LNCAP (cell line): ENCODE data around the gene CATSPER1.

Experiments used
- CTCF ChIP-seq: fragments of 450-650 bp; IDR thresholded peaks from 2 replicates; pipeline ENCODE4 v1.5.1; 2017; ENCODE audit warnings: mild to moderate bottlenecking

CATSPER1 gene

GRCh38 chr11:66001942-66002647 is 24.2 kb downstream of the CATSPER1 start, which contains the start of the genes BANF1 and EIF1AD:
BANF1 (plus strand) TSS chr11:66002503; CDS start chr11:66003251, 748 bp downstream.
EIF1AD (minus strand) TSS chr11:66002157; CDS start chr11:66000389, 1,768 bp downstream.
- no peak for TF ChIP-seq CTCF

- no peak for TF ChIP-seq CTCF
These were observed 29.0 kb downstream of the CATSPER1 start for GRCh38 chr11:65997286-65997685.

- no peak for TF ChIP-seq CTCF
These were observed 34.2 kb downstream of the CATSPER1 start for GRCh38 chr11:65992056-65992455.

GRCh38 chr11:65988791-65989592 is 37.3 kb downstream of the CATSPER1 start:
- peak; percentile 99 for TF ChIP-seq CTCF

- no peak for TF ChIP-seq CTCF
These were observed 38.9 kb downstream of the CATSPER1 start for GRCh38 chr11:65987336-65987735.

- TF ChIP-seq CTCF = no peak
These were observed 42.7 kb downstream of the CATSPER1 start for GRCh38 chr11:65983589-65983987.

- TF ChIP-seq CTCF = no peak
These were observed 43.3 kb downstream of the CATSPER1 start for GRCh38 chr11:65982824-65983588.
